K562 (cell line): ENCODE measurements around the gene ATF5. TPM values are rescaled to one million over a fixed set of nuclear protein-coding genes. Genes with fewer than 3 reads are reported as not detected.

ENCODE experiments used
- BACH1 ChIP-seq: fragments of 200-800 bp; sonication (Bioruptor generic); IDR thresholded peaks from 2 replicates; pipeline ENCODE4 v1.6.1; 2016; ENCODE audit warnings: missing genetic modification characterization, missing compliant biosample characterization
- BHLHE40 ChIP-seq: IDR thresholded peaks from 2 replicates; pipeline ENCODE4 v1.6.1; 2011; ENCODE audit warnings: low read length, improper control_type of control experiment
- CBX3 ChIP-seq, 2 experiments: IDR thresholded peaks; 1 replicate in 1 of 2; 2 replicates in 1 of 2; pipeline ENCODE4 v1.6.1; 2012; ENCODE audit warnings: inconsistent platforms in 2 of 2, low read length in 2 of 2, borderline replicate concordance in 1 of 2, control low read depth in 1 of 2
- CTCFL ChIP-seq: IDR thresholded peaks from 2 replicates; pipeline ENCODE4 v1.6.1; 2011; ENCODE audit warnings: borderline replicate concordance, low read depth, mild to moderate bottlenecking, moderate library complexity, low read length; ENCODE audit not compliant: insufficient read depth, poor library complexity, severe bottlenecking
- E4F1 ChIP-seq: fragments of 250-450 bp; sonication (Bioruptor Pico); IDR thresholded peaks from 2 replicates; pipeline ENCODE4 v1.5.0; 2021; ENCODE audit warnings: mild to moderate bottlenecking, borderline replicate concordance
- FOXK1 ChIP-seq: sonication (generic); formaldehyde crosslinking; IDR thresholded peaks from 2 replicates; pipeline ENCODE4 v1.8.0; 2022; ENCODE audit warnings: missing genetic modification reagents, mild to moderate bottlenecking, borderline replicate concordance
- ID3 ChIP-seq, 2 experiments: fragments of 250-450 bp in 1 of 2; fragments of 450-650 bp in 1 of 2; sonication (Bioruptor Pico) in 1 of 2; IDR thresholded peaks; 2 replicates each; pipeline versions ENCODE4 v1.6.1 to v1.8.0; 2016 to 2021; ENCODE audit warnings: mild to moderate bottlenecking in 2 of 2, moderate library complexity in 2 of 2, missing compliant biosample characterization in 1 of 2, missing genetic modification characterization in 1 of 2
- KAT7 ChIP-seq: sonication (generic); formaldehyde crosslinking; IDR thresholded peaks from 2 replicates; pipeline ENCODE4 v1.8.0; 2022; ENCODE audit warnings: missing genetic modification reagents, mild to moderate bottlenecking, borderline replicate concordance
- MAZ ChIP-seq, 2 experiments: fragments of 450-650 bp in 1 of 2; sonication (generic) in 1 of 2; formaldehyde crosslinking; IDR thresholded peaks in 1 of 2; conservative IDR thresholded peaks in 1 of 2; 2 replicates each; pipeline versions ENCODE4 v1.4.0 to v1.5.0; 2020; ENCODE audit warnings: mild to moderate bottlenecking in 1 of 2, missing genetic modification reagents in 1 of 2
- MECOM ChIP-seq: fragments of 250-450 bp; sonication (Bioruptor Pico); IDR thresholded peaks from 2 replicates; pipeline ENCODE4 v1.8.0; 2022; ENCODE audit warnings: inconsistent platforms
- TSHZ1 ChIP-seq: fragments of 250-450 bp; sonication (Bioruptor Pico); IDR thresholded peaks from 2 replicates; pipeline ENCODE4 v1.4.0; 2020; ENCODE audit warnings: mild to moderate bottlenecking, moderate library complexity
- ZFP30 ChIP-seq: fragments of 250-450 bp; sonication (Bioruptor Pico); IDR thresholded peaks from 2 replicates; pipeline ENCODE4 v1.8.0; 2022; ENCODE audit warnings: moderate library complexity, mild to moderate bottlenecking, inconsistent platforms, borderline replicate concordance
- ZKSCAN3 ChIP-seq: fragments of 250-450 bp; sonication (Bioruptor Pico); IDR thresholded peaks from 2 replicates; pipeline ENCODE4 v1.4.0; 2020
- ZNF395 ChIP-seq: fragments of 200-800 bp; sonication (Bioruptor generic); IDR thresholded peaks from 2 replicates; pipeline ENCODE4 v1.6.1; 2017; ENCODE audit warnings: missing genetic modification characterization, missing compliant biosample characterization
- ZNF511 ChIP-seq: sonication (generic); formaldehyde crosslinking; IDR thresholded peaks from 2 replicates; pipeline ENCODE4 v1.8.0; 2022; ENCODE audit warnings: mild to moderate bottlenecking, missing genetic modification reagents
- polyA plus RNA-seq, 8 experiments: library from polyadenylated mRNA; depleted of rRNA in 4 of 8; stranded (reverse) in 5 of 8; unstranded in 3 of 8; fragments of >200 nt; fragmentation: Nextera tagmentation in 2 of 8; fragmentation: Illumina TruSeq in 1 of 8; extraction: Ambion mirVana in 2 of 8; extraction: Trizol in 1 of 8; gene quantifications; 2 replicates each; pipeline versions ENCODE4 v1.2.1 to v1.2.3, GENCODE V29; 2011 to 2014; ENCODE audit warnings: inconsistent platforms in 1 of 8, missing spikeins in 1 of 8
- total RNA-seq, 7 experiments: library from RNA; depleted of rRNA in 6 of 7; stranded (reverse); fragments of >200 nt in 6 of 7; fragmentation: Illumina TruSeq in 2 of 7; extraction: Trizol in 2 of 7; gene quantifications; 2 replicates each; pipeline versions ENCODE4 v1.2.1 to v1.2.3, GENCODE V29; 2011 to 2021; ENCODE audit warnings: low replicate concordance in 1 of 7

ATF5 gene
- total and polyA plus RNA-seq, 9 of the 15 experiments (the other 6 are each of a cell fraction or from before 2014, with no cell fraction given) = 3.0 to 57.6 (median 11.1) TPM

- no peak for TF ChIP-seq CTCFL
- TF ChIP-seq TSHZ1 (CRISPR knock-in tag) = no peak
- no peak for TF ChIP-seq ID3 (CRISPR knock-in tag; IDR thresholded peaks at IDR 0.05)
- TF ChIP-seq ID3 (tag; IDR thresholded peaks at IDR 0.05) = peak; percentile 74; the same call in 1 of the 2 replicates
- 0 out of 2 replicates have a peak, but pooled peaks have one; percentile 53 for TF ChIP-seq E4F1 (CRISPR knock-in tag)
- peak; percentile 93 to 94 for TF ChIP-seq MAZ (CRISPR knock-in tag; conservative IDR thresholded peaks at IDR 0.05 in 1 of 2, IDR thresholded peaks at IDR 0.05 in 1 of 2)
- peak; percentile 50 for TF ChIP-seq MECOM (CRISPR knock-in tag)
- TF ChIP-seq KAT7 (CRISPR knock-in tag) = peak; percentile 86; the same call in 1 of the 2 replicates
- TF ChIP-seq ZKSCAN3 (CRISPR knock-in tag) = no peak
- no peak; a peak in 1 of 3 replicates for TF ChIP-seq CBX3 (IDR thresholded peaks at IDR 0.05; ENCODE audit: borderline replicate concordance in 1 of 2, low read length in 2 of 2)
- no peak for TF ChIP-seq BACH1 (tag)
- peak; percentile 43; the same call in 1 of the 2 replicates for TF ChIP-seq ZNF395 (CRISPR knock-in tag)
- no peak for TF ChIP-seq FOXK1 (CRISPR knock-in tag)
- TF ChIP-seq ZFP30 (CRISPR knock-in tag) = no peak
- TF ChIP-seq ZNF511 (CRISPR knock-in tag) = no peak
- TF ChIP-seq BHLHE40 = no peak
These were observed at the start of gene ATF5, which contains the start of gene NUP62 (continued) for GRCh38 chr19:49929121-49929610.
